ENCODE measurements around the gene CELSR2.
A peak's percentile ranks its signal among the peaks of the same experiment; 100 is the strongest.

DNA sequence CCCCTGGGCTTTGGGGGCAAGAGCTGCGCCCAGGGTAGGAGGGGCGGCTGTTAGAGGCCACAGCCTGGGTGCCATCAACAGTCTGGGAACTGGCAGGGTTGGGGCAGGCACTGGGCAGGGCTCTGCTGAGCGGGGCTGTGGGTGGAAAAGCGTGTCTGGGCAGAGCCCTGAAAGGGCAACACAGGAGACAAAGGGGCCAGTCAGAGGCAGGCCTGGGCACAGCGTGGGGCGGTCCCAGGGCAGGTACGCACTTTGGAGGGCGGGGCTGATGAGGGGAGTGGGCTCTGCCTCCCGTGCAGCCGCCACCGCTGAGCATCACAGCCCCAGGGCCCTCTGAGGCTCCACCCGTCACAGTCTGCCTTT, 13.9 kb downstream of the CELSR2 start:
- no peak for TF ChIP-seq CTCF (IDR thresholded peaks at IDR 0.05)
- peak in 1 of 2 donors; percentile 26 for TF ChIP-seq EP300 (IDR thresholded peaks at IDR 0.05)
